HG02642 (cell line): ENCODE results near the gene SRP68.

Experiments
- ATAC-seq: cut with Tn5 transposase; IDR thresholded peaks from one replicate; pipeline ENCODE4 v1.9.1; 2021; ENCODE audit warnings: mild to moderate bottlenecking; ENCODE audit not compliant: unreplicated experiment, poor library complexity

SRP68 gene

GRCh38 chr17:76090517-76091129 is 18.3 kb upstream of the SRP68 start:
- ATAC-seq: no peak

GRCh38 chr17:76089680-76090516 is 17.6 kb upstream of the SRP68 start:
- no peak for ATAC-seq

GRCh38 chr17:76088868-76089576 is 16.7 kb upstream of the SRP68 start:
- ATAC-seq: no peak

- no peak for ATAC-seq
Observed at GRCh38 chr17:76088041-76088867, 15.9 kb upstream of the SRP68 start.

GRCh38 chr17:76087531-76087930 is 15.2 kb upstream of the SRP68 start:
- ATAC-seq: no peak

- no peak for ATAC-seq
Observed at GRCh38 chr17:76086384-76086783, 14.1 kb upstream of the SRP68 start.

GRCh38 chr17:76085731-76086366 is 13.5 kb upstream of the SRP68 start:
- ATAC-seq: no peak

GRCh38 chr17:76085066-76085730 is 12.9 kb upstream of the SRP68 start:
- no peak for ATAC-seq

- no peak for ATAC-seq
Observed at GRCh38 chr17:76083536-76084182, 11.3 kb upstream of the SRP68 start.

GRCh38 chr17:76082326-76083251 is 10.3 kb upstream of the SRP68 start:
- ATAC-seq: no peak

- ATAC-seq: no peak
Observed at GRCh38 chr17:76081295-76082210, 9.2 kb upstream of the SRP68 start.

GRCh38 chr17:76080768-76081287 is 8.5 kb upstream of the SRP68 start:
- ATAC-seq: no peak

GRCh38 chr17:76079956-76080767 is 7.8 kb upstream of the SRP68 start:
- ATAC-seq: no peak

GRCh38 chr17:76079535-76079955 is 7.2 kb upstream of the SRP68 start:
- ATAC-seq: no peak

GRCh38 chr17:76078860-76079534 is 6.7 kb upstream of the SRP68 start, which contains the start of gene ZACN:
Gene ZACN (plus strand): TSS chr17:76079182. CDS start chr17:76079265, 83 bp downstream.
- no peak for ATAC-seq
